IMR-90 (cell line): ENCODE results near the gene ITIH5. TPM values are rescaled to one million over a fixed set of nuclear protein-coding genes. Genes with fewer than 3 reads are reported as not detected.

Experiments
- ATAC-seq: fragments of 200-7000 bp; cut with Tn5 transposase; 2 replicates; pipeline ENCODE4 v1.9.1; 2020; ENCODE audit warnings: low read depth, mild to moderate bottlenecking, moderate library complexity
- BruUV-seq: library from RNA; stranded (reverse); fragments of 400-500 nt; replicated peaks from 2 replicates; lab custom pipeline; 2021; lab: Mats Ljungman, UMichigan
- CTCF ChIA-PET: fragments of 300-600 bp; formaldehyde crosslinking; extraction: SDS; loops from one replicate; lab custom pipeline; 2021; ENCODE audit warnings: antibody characterized with exemption; lab: Yijun Ruan, JAX
- POLR2A ChIA-PET: fragments of 300-600 bp; sonication (Branson Sonifier 250); formaldehyde crosslinking; loops from one replicate; lab custom pipeline; 2022; ENCODE audit warnings: antibody characterized with exemption; ENCODE audit not compliant: unreplicated experiment; lab: Charles Lee
- DNase-seq: peaks from one replicate; pipeline ENCODE4 v3.0.0; 2013
- H2AFZ ChIP-seq: replicated peaks from 2 replicates; pipeline ENCODE3; 2013; ENCODE audit warnings: low read length, mild to moderate bottlenecking; ENCODE audit not compliant: poor library complexity
- H2AK5ac ChIP-seq: 2 replicates; pipeline ENCODE4 v1.6.1; 2013; ENCODE audit warnings: low read depth, low read length, inconsistent platforms
- H2AK9ac ChIP-seq: replicated peaks from 2 replicates; pipeline ENCODE3; 2013; ENCODE audit warnings: mild to moderate bottlenecking, low read depth, low read length, moderate library complexity; ENCODE audit not compliant: poor library complexity
- H2BK120ac ChIP-seq: 2 replicates; pipeline ENCODE4 v1.6.1; 2013; ENCODE audit warnings: low read depth, low read length, inconsistent platforms
- H2BK15ac ChIP-seq: 3 replicates; pipeline ENCODE4 v1.6.1; 2013; ENCODE audit warnings: low read depth, low read length, inconsistent platforms
- H2BK20ac ChIP-seq: 2 replicates; pipeline ENCODE4 v1.6.1; 2013; ENCODE audit warnings: low read depth, mild to moderate bottlenecking, inconsistent platforms, low read length, moderate library complexity
- H2BK5ac ChIP-seq: 2 replicates; pipeline ENCODE4 v1.6.1; 2013; ENCODE audit warnings: mild to moderate bottlenecking, low read depth, low read length, inconsistent platforms; ENCODE audit not compliant: poor library complexity, severe bottlenecking
- H3K14ac ChIP-seq: replicated peaks from 2 replicates; pipeline ENCODE4 v1.6.1; 2013; ENCODE audit warnings: low read depth, low read length, inconsistent platforms
- H3K18ac ChIP-seq: 2 replicates; pipeline ENCODE4 v1.6.1; 2013; ENCODE audit warnings: low read depth, low read length, control low read depth
- H3K23ac ChIP-seq: 2 replicates; pipeline ENCODE4 v1.6.1; 2013; ENCODE audit warnings: low read depth, low read length, inconsistent platforms
- H3K27ac ChIP-seq: 2 replicates; pipeline ENCODE4 v1.5.1; 2013; ENCODE audit warnings: mild to moderate bottlenecking, control low read depth, low read length; ENCODE audit not compliant: insufficient read depth
- H3K27me3 ChIP-seq: 2 replicates; pipeline ENCODE4 v1.6.1; 2013; ENCODE audit warnings: low read length; ENCODE audit not compliant: control insufficient read depth, insufficient read depth
- H3K36me3 ChIP-seq: 2 replicates; pipeline ENCODE4 v1.6.1; 2013; ENCODE audit warnings: low read length, mixed read lengths; ENCODE audit not compliant: control insufficient read depth, insufficient read depth
- H3K4ac ChIP-seq: 2 replicates; pipeline ENCODE4 v1.6.1; 2013; ENCODE audit warnings: low read depth, low read length, inconsistent platforms
- H3K4me1 ChIP-seq: 2 replicates; pipeline ENCODE4 v1.6.1; 2013; ENCODE audit warnings: low read length, mixed read lengths; ENCODE audit not compliant: control insufficient read depth, insufficient read depth
- H3K4me2 ChIP-seq: 2 replicates; pipeline ENCODE4 v1.6.1; 2013; ENCODE audit warnings: low read depth, mild to moderate bottlenecking, control low read depth, low read length, moderate library complexity
- H3K4me3 ChIP-seq: 2 replicates; pipeline ENCODE4 v1.5.1; 2013; ENCODE audit warnings: low read depth, mild to moderate bottlenecking, control low read depth, low read length, moderate library complexity; ENCODE audit not compliant: insufficient read depth
- H3K56ac ChIP-seq: 2 replicates; pipeline ENCODE4 v1.6.1; 2013; ENCODE audit warnings: low read length, inconsistent platforms; ENCODE audit not compliant: insufficient read depth; ENCODE audit errors: extremely low read depth
- H3K79me1 ChIP-seq, 2 experiments: 2 replicates each; pipeline ENCODE4 v1.6.1; 2013; ENCODE audit warnings: low read length in 2 of 2, inconsistent platforms in 1 of 2, low read depth in 1 of 2
- H3K9ac ChIP-seq: 2 replicates; pipeline ENCODE4 v1.6.1; 2013; ENCODE audit warnings: low read depth, low read length, control low read depth
- H3K9me1 ChIP-seq: 2 replicates; pipeline ENCODE4 v1.6.1; 2013; ENCODE audit warnings: low read length, inconsistent platforms; ENCODE audit not compliant: insufficient read depth
- H3K9me3 ChIP-seq: 2 replicates; pipeline ENCODE4 v1.6.1; 2013; ENCODE audit warnings: low read length; ENCODE audit not compliant: control insufficient read depth, insufficient read depth
- H4K20me1 ChIP-seq: 2 replicates; pipeline ENCODE4 v1.6.1; 2013; ENCODE audit warnings: low read length, inconsistent platforms; ENCODE audit not compliant: insufficient read depth
- H4K5ac ChIP-seq: 2 replicates; pipeline ENCODE4 v1.6.1; 2013; ENCODE audit warnings: mild to moderate bottlenecking, low read depth, low read length, control low read depth
- H4K8ac ChIP-seq, 2 experiments: 2 replicates each; pipeline ENCODE4 v1.6.1; 2013; ENCODE audit warnings: low read depth in 2 of 2, low read length in 2 of 2, control low read depth in 1 of 2, inconsistent platforms in 1 of 2
- H4K91ac ChIP-seq: 2 replicates; pipeline ENCODE4 v1.6.1; 2013; ENCODE audit warnings: low read depth, low read length, inconsistent platforms; ENCODE audit not compliant: insufficient read depth
- ELK1 ChIP-seq: fragments of 150-350 bp; IDR thresholded peaks from 2 replicates; pipeline ENCODE4 v1.6.1; 2016; ENCODE audit warnings: low read depth, mild to moderate bottlenecking, low read length, moderate library complexity, borderline replicate concordance
- MXI1 ChIP-seq: IDR thresholded peaks from 2 replicates; pipeline ENCODE4 v1.6.1; 2012; ENCODE audit warnings: low read depth, mild to moderate bottlenecking, low read length, moderate library complexity, borderline replicate concordance
- RCOR1 ChIP-seq: IDR thresholded peaks from 2 replicates; pipeline ENCODE4 v1.6.1; 2012; ENCODE audit warnings: mild to moderate bottlenecking, low read length, improper control_type of control experiment; ENCODE audit not compliant: insufficient replicate concordance
- WGBS, 2 experiments: methylation state at CpG; one replicate each; pipeline versions ENCODE4 v1.1.5 to v1.1.7; 2013; ENCODE audit warnings: missing lambda C conversion rate in 2 of 2; ENCODE audit not compliant: insufficient read length in 1 of 2; ENCODE audit errors: extremely low coverage in 2 of 2; 5-methylcytosine and 5-hydroxymethylcytosine counted together
- dilution Hi-C: fragments of 300-500 bp; cut with HindIII; formaldehyde crosslinking; loops from one replicate; pipeline ENCODE4 v1.14.3; 2018; ENCODE audit warnings: low sequenced_read_pairs; ENCODE audit not compliant: unreplicated experiment
- in situ Hi-C: fragments of 300-500 bp; cut with MboI; formaldehyde crosslinking; loops from 3 replicates; pipeline ENCODE4 v1.14.3; 2019; ENCODE audit warnings: low sequenced_read_pairs, inconsistent platforms, mixed read lengths
- intact Hi-C: fragments of 100-400 bp; cut with micrococcal nuclease; formaldehyde crosslinking; loops from 2 replicates; pipeline ENCODE4 v1.10.0; 2022
- polyA plus RNA-seq, 3 experiments: library from polyadenylated mRNA; depleted of rRNA; stranded (reverse); fragments of >200 nt; gene quantifications; 2 replicates each; pipeline ENCODE4 v1.2.3, GENCODE V29; 2012; ENCODE audit warnings: low replicate concordance in 1 of 3
- total RNA-seq: library from RNA; depleted of rRNA; stranded (reverse); fragments of >200 nt; gene quantifications from 2 replicates; pipeline ENCODE4 v1.2.3, GENCODE V29; 2012

ITIH5 gene
- total and polyA plus RNA-seq, 2 of the 4 experiments (the other 2 are of a cell fraction), result under 0.01 to 0.07 TPM

DNA sequence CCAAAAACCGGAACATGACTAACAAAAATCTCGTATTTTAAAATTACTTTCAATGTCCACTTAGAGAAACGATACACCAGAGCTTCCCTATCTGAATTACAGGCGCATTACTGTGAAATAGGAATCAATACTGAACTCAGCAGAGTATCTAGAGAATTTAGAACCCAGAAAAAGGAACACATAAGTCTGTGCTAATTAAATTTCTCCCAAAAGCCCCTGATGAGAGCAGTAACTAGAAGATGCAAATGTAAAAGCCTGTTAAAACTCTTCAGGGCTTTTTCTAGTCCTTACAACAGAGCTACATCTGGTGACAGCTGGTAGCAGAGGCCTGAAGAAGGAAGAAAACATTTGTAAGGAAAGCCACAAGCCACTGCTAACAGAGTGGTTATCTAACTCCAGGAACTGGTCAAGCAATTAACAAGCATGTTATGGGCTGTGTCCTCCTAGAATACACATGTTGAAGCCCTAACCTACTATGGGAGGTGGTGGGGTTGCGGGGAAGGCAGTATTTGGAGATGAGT lies 24.2 kb downstream of the ITIH5 start:
- no peak for ATAC-seq
- Histone ChIP-seq H3K4ac (no peak overlapping the region), H3K9me3 (no peaks in the 10 kb centered on the region; the same call in 1 of the 2 replicates), H3K9ac (no peak overlapping the region), H2BK15ac (no peak overlapping the region), H2AK9ac (no peak overlapping the region), H4K5ac (no peak overlapping the region), H3K4me1 (no peaks in the 10 kb centered on the region), H3K18ac (no peak overlapping the region), H2AFZ (no peak overlapping the region), H3K27me3 (no peaks in the 10 kb centered on the region), H3K56ac (no peak overlapping the region), H2AK5ac (no peak overlapping the region), H3K14ac (no peak overlapping the region), H3K27ac (no peak overlapping the region), H3K9me1 (no peaks in the 10 kb centered on the region), H3K23ac (no peak overlapping the region), H2BK20ac (no peak overlapping the region), H4K8ac (no peak overlapping the region), H3K36me3 (no peaks in the 10 kb centered on the region), H4K91ac (no peak overlapping the region), H2BK120ac (no peak overlapping the region), H3K79me1 (no peaks in the 10 kb centered on the region), H4K20me1 (no peaks in the 10 kb centered on the region), H3K4me3 (no peak overlapping the region), H2BK5ac (no peak overlapping the region), H3K4me2 (no peak overlapping the region)
- ChIA-PET CTCF (no interaction called here), POLR2A (no interaction called here)
- no peak for TF ChIP-seq ELK1
- no peak for TF ChIP-seq RCOR1
- no peak for TF ChIP-seq MXI1
- DNase-seq, result no peak
- in situ Hi-C loops (no loop called here), dilution Hi-C loops (no loop called here), intact Hi-C loops (no loop called here)
- WGBS, 2 experiments, result no CpG with 5 or more reads among the region's 5 CpGs
- BruUV-seq, result no TSS peak
